MM.1S (cell line): Measurements from ENCODE around the gene SLC2A10.

Experiments
- CTCF ChIP-seq: fragments of 300-600 bp; sonication (generic); IDR thresholded peaks from 2 replicates; pipeline ENCODE4 v1.5.1; 2016; ENCODE audit warnings: antibody characterized with exemption, low read length, mixed read lengths
- EZH2 ChIP-seq: fragments of 300-600 bp; sonication (generic); optimal IDR thresholded peaks from 2 replicates; pipeline ENCODE3; 2017; ENCODE audit warnings: low read depth, mild to moderate bottlenecking, antibody characterized with exemption, low read length, mixed read lengths
- EZH2phosphoT487 ChIP-seq: fragments of 300-600 bp; sonication (generic); IDR thresholded peaks from 2 replicates; pipeline ENCODE4 v1.6.1; 2018; ENCODE audit warnings: antibody characterized with exemption, low read length

GRCh38 chr20:46671866-46672542 lies 37.4 kb upstream of the SLC2A10 start:
- no peak for TF ChIP-seq EZH2
- TF ChIP-seq CTCF, result no peak
- TF ChIP-seq EZH2phosphoT487, result no peak
